ENCODE results near the gene CHSY3.

DNA sequence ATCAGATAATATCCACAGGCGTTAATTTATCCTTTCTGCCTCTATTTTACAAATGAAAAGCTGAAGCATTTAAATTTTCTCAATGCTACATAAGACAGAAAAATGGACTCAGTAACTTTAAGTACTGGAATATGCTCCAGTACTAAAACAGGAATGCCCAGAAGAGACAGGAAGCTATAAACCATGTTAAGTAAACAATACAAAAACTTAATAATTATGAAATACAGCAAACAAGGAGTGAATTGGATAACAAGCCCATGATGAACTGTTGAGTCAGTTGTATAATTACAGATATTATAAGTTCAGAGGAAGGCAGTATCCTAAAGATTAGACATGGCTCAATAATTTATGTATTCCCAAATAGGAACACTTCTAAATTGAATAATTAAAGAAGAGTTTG is 148.5 kb downstream of the CHSY3 start:
- no peak for TF ChIP-seq CTCF (IDR thresholded peaks at IDR 0.05)
- no peak for TF ChIP-seq POLR2A (IDR thresholded peaks at IDR 0.05)
